Ureter (tissue), 1 donor: ENCODE measurements around the gene MARCHF11. TPM values are rescaled to one million over a fixed set of nuclear protein-coding genes. Genes with fewer than 3 reads are reported as not detected.

Experiments
- DNase-seq: peaks from one replicate; pipeline ENCODE4 v3.0.0-alpha.2; 2020; ENCODE audit warnings: low spot score
- total RNA-seq: library from RNA; stranded (reverse); gene quantifications from one replicate; pipeline ENCODE4 v1.2.4, GENCODE V29; 2023
- donor health status: DM: yes; HTN: yes; CAD: no.

MARCHF11 gene
- not detected for total RNA-seq

DNA sequence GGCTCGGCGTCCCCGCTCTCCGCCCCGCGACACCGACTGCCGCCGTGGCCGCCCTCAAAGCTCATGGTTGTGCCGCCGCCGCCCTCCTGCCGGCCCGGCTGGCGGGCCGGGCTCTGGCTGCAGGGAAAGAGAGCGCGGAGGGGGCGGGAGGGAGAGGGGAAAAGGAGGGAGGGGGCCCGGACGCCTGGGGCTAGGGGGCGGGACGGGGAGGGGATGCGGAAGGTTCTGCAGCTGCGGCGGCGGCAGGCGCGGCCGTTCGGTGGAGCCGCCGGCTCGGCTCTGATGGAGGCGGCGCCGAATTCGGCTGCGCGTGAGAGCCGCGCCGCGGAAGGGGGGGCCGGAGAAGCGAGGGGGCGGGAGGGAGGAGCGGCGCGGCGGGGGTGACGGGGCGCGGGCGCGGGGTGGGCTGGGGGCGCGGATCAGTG lies at the start of gene MARCHF11:
MARCHF11 (minus strand) TSS at position 281 of the 425 bp plus-strand sequence; CDS start at position 65, 216 bp downstream.
- no peak for DNase-seq

DNA sequence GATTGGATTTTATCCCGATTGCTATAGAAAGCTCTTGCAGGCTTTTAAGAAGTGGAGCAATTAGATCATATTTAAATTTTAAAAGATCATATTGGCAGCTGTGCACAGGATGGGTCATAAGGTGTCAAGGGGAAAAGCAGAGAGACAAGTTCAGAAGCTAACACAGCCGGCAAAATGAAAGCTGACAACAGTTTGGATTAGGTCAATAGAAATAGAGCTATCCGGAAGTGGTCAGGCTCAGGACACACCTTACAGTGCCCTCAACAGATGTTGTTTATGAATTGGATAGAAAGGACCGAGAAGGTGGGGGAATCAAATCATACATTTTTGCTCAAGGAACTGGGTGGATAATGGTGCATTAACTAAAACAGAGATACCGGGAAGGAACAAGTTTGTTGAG lies 46.3 kb upstream of the MARCHF11 start:
- DNase-seq = no peak

DNA sequence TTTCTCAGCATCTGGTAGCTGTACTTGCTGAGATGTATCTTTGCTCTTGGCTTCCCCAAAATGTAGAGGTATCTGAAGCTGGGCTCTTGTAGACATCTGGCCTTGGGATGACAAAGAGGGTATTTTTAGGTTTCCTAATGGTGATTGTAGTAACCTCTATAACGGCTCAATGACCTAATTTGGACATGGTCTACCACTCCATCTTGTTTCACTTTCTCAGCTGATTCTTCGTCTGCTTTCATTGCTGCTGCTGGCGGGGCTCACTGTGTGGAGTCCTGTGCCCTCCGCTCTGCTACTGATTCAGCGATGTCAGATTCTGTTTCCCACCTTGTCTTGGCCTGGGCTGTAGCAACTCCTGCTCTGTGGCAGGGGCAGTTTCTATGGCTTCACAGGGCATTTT lies 12.7 kb upstream of the MARCHF11 start:
- DNase-seq = no peak

GRCh38 chr5:16180789-16181082 lies 1.1 kb upstream of the MARCHF11 start:
- no peak for DNase-seq

DNA sequence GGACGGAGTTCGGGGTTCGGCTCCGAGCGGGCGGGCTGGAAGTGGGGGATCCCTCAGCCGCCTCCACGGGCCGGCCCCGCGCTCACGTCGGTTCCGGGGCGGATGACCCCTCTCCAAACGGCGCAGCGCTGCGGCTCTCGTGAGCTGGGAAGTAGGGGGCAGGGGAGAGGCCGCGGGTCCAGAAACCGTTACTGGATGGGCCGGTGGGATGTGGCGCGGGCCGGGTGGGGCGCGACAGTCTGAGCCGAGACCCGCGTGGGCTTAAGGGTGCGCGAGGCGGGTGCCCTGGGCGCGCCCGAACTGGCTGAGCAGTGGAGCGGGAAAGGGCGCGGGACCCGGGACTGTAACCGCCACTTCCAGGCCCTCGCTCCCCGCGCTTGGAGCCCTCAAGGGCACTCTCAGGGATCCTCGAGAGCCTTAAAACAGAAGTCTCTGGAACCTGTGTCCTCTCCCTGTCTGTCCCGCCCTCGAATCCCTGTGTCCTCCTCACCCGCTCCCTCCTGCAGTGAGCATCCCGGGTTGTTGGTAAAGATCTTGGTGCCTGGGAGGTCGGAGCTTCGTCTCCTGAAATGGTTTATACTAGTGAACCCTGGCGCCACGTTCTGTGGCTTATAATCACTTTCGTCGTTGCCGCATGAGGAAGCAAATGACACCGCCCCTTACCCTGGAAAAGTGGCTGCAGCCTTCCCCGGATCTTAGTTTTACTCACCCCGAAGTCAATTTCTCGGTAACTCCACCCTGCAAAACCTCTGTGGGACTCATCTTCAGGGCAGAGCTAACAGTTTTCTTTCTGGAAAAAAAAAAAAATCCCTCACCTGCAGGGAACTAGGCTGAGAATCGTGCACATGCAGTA lies 571 bp upstream of the MARCHF11 start:
- no peak for DNase-seq

GRCh38 chr5:16178745-16179372 lies 732 bp downstream of the MARCHF11 start:
- peak; percentile 63 for DNase-seq

DNA sequence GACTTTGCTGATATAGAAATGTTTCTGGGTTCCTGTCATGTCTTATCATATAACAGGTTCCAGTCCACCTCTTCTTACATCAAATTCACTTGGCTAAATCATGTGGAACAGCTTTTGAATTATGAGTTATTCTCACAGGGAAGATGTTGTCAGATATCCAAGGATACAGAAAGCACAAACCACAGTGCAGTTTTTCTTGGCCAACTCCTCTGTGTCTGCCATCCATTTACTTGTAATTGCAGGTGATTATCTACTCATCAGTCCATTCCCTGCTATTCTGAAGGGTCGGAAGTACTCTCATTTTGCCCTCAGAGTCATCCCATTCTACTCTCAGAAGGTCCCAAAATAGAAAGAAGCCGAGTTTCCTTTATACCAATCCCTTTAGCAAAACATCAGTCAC lies 10.0 kb downstream of the MARCHF11 start:
- no peak for DNase-seq

GRCh38 chr5:16160706-16161105 lies 18.9 kb downstream of the MARCHF11 start:
- no peak for DNase-seq

GRCh38 chr5:16159636-16160035 lies 20.0 kb downstream of the MARCHF11 start:
- DNase-seq = no peak

- DNase-seq = no peak
Observed at GRCh38 chr5:16156152-16156551, 23.4 kb downstream of the MARCHF11 start.

DNA sequence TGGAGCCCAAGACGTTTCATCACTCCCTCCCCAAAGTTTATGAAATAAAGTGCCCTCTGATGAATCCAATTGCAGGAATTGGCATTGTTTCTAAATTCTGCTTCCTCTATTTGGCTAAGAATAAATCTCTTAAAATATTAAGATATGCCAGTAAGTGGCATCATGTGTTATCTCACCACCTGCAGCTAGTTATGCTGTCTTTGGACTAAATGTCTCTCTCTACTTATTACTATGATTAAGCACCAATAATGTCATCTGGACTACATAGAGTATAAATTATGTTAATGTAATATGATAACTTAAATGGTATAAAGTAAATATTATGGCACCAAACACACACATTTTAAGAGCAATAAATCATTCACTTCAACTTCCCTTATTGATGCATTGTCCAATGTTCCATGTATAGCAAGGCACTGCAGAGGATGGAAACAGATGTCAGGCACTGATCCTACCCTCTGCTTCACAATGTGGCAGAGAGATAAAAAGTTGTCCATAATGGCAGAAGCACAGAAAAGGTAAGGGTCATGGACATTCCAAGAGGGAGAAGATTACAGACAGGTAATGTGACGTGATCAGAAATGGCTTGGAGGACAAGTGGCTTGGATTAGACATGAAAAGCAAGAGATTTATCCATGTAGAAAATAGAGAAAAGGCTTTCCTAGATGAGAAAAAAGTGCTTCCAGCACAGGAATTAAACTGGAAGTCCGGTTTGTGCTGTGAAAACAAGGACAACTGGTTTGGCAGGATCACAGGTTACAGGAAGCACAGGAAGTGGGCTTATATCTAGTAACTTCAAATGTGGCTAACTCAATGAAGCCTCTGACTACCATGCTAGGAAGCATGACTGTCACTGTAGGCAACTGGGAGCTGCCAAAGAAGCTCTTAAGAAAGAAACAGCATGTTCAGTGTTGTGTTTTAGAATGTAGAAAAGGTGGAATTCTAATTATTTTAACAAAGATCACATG lies 26.7 kb downstream of the MARCHF11 start:
- no peak for DNase-seq

DNA sequence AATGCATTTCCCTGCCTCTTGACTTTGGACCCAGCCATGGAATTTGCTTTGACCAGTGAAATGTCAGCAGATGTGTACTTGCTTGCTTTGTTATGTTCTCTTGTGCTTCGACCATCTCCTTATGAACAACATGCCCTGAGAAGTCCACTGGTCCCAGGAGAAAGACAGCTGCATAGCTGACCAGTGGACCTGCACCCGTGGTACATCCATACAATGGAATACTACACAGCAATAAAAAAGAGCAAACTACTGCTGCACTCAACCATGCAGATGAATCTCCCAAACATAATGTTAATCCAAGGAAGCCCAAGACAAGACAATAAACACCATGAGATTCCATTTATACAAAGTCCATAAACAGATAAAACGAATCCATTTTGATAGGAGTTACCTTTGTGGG lies 30.0 kb downstream of the MARCHF11 start:
- DNase-seq = no peak

DNA sequence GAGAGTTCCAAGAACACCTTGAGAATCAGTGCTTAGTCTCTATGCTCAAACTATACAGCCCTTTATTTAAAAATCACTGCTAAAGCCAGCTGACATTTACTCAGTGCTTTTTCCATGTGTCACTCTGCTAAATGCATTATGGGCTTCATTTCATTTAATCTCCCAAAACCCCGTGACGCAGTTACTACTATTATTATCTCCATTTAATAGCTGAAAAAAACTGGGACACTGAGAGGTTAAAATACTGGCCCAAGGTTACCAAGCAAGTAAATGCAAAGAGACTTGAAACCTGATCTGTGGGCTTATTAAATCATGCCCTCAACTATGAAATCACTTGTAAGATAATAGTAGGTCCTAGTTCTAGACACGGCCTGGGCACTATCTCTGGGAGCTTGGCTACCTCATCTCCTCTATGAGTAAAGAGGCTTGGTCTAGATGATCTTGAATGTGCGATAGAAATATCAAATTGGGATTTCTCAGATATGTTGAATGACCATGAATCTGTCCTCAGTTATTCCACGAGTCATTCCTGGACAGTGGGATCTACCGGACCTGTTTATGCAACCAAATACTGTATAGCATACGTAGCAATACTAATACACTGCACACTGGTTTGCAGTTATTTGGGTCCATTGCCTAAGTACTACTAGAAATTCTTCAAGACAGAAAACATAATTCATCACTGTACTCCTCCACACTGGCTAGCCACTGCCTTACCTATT lies 32.3 kb downstream of the MARCHF11 start:
- no peak for DNase-seq

DNA sequence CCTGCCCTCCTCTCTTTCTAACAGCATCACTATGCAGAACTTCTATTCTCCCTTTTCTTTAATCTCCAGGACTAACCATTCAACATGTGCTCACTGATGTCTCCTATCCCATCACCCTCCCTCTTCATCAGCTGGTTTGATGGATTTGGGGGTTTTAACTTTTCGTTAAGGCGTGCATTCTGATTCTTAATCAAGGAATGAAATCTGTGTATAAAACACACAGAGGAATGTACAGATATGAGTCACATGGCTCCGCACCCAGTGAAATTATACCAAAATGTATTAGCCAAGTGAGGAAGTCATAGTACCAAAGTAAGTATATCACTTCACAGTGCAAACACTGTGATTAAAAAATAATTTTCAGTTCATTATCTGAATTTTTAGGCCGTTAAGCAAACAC lies 35.2 kb downstream of the MARCHF11 start:
- DNase-seq = no peak

GRCh38 chr5:16143361-16144049 lies 36.1 kb downstream of the MARCHF11 start:
- DNase-seq = no peak

GRCh38 chr5:16140944-16141343 lies 38.6 kb downstream of the MARCHF11 start:
- no peak for DNase-seq

GRCh38 chr5:16140417-16140816 lies 39.2 kb downstream of the MARCHF11 start:
- DNase-seq = no peak

DNA sequence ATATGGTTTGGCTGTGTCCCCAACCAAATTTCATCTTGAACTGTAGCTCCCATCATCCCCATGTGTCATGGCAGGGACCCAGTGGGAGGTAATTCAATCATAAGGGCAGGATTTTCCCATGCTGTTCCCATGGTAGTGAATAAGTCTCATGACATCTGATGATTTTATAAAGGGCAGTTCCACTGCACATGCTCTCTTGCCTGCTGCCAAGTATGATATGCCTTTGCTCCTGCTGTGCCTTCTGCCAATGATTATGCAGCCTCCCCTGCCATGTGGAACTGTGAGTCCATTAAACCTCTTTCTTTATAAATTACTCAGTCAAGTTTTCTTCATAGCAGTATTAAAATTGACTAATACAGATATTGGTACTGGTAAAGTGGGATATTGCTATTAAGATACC lies 42.4 kb downstream of the MARCHF11 start:
- DNase-seq = no peak

GRCh38 chr5:16135506-16135905 lies 44.1 kb downstream of the MARCHF11 start:
- DNase-seq = no peak

DNA sequence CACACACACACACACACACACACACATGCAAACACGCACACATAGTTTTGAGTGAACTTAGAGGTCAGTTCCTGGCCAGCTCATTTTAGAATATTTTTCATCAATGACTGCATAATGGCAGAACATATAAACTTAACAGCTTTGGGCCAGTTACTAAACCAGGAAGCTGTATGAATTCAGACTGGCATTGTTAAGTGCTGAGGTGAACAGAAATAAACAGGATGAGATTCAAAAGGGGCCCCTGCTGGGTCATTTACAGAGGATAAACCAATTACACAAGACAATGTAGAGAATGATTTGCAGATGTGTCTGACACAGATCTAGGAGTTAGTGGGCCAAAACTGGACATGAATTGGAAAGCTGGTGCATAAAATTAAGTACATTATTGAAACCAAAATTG lies 44.6 kb downstream of the MARCHF11 start:
- no peak for DNase-seq

DNA sequence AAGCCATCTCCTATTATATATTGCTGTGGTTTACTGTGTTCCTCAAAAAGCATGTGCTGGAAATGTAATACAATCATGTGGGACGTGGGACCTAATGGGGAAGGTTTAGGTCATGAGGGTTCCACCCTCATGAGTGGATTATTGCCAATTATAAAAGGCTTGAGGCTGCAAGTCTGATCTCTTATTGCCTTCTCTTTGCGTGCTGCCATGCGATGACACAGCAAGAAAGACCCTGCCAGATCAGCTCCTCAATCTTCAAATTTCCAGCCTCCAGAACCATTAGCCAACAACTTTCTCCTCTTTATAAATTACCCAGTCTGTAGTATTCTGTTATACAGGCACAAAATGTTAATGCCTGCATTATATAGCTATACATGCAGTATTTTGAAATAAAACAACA lies 45.4 kb downstream of the MARCHF11 start:
- no peak for DNase-seq
